Activated CD4-positive, alpha-beta memory T cell treated with anti-CD3 and anti-CD28 coated beads for 36 hours (primary cell): ENCODE data around the gene CUL9. TPM values are rescaled to one million over a fixed set of nuclear protein-coding genes. Genes with fewer than 3 reads are reported as not detected.

ENCODE experiments used
- CTCF ChIA-PET: fragments of 350-600 bp; sonication (Branson Sonifier 250); formaldehyde crosslinking; loops from one replicate; lab custom pipeline; 2021; ENCODE audit warnings: antibody characterized with exemption, inconsistent platforms; lab: Charles Lee
- POLR2A ChIA-PET: fragments of 350-600 bp; sonication (Branson Sonifier 250); formaldehyde crosslinking; loops from one replicate; lab custom pipeline; 2021; ENCODE audit warnings: antibody characterized with exemption; lab: Charles Lee
- DNase-seq: peaks from one replicate; pipeline ENCODE4 v3.0.0-alpha.2; 2020
- H3K27ac Mint-ChIP-seq: one replicate; pipeline ENCODE4 v1.8.0; 2021; ENCODE audit warnings: mixed read lengths
- H3K27me3 Mint-ChIP-seq: one replicate; pipeline ENCODE4 v1.8.0; 2021; ENCODE audit warnings: mixed read lengths
- H3K36me3 Mint-ChIP-seq: one replicate; pipeline ENCODE4 v1.8.0; 2021; ENCODE audit warnings: mixed read lengths
- H3K4me1 Mint-ChIP-seq: one replicate; pipeline ENCODE4 v1.8.0; 2021; ENCODE audit warnings: low read depth, mixed read lengths
- H3K4me3 Mint-ChIP-seq: one replicate; pipeline ENCODE4 v1.8.0; 2021; ENCODE audit warnings: mild to moderate bottlenecking, mixed read lengths
- H3K9me3 Mint-ChIP-seq: one replicate; pipeline ENCODE4 v1.8.0; 2021; ENCODE audit warnings: mixed read lengths
- intact Hi-C: fragments of 100-400 bp; cut with micrococcal nuclease; formaldehyde crosslinking; loops from one replicate; pipeline ENCODE4 v1.15.1; 2023
- total RNA-seq, 2 experiments: library from RNA; stranded (reverse); gene quantifications; one replicate each; pipeline ENCODE4 v1.2.3, GENCODE V29; 2021

The CUL9 gene
- total RNA-seq, 2 experiments from 2014 or later, result 37.8 to 38.4 TPM

DNA sequence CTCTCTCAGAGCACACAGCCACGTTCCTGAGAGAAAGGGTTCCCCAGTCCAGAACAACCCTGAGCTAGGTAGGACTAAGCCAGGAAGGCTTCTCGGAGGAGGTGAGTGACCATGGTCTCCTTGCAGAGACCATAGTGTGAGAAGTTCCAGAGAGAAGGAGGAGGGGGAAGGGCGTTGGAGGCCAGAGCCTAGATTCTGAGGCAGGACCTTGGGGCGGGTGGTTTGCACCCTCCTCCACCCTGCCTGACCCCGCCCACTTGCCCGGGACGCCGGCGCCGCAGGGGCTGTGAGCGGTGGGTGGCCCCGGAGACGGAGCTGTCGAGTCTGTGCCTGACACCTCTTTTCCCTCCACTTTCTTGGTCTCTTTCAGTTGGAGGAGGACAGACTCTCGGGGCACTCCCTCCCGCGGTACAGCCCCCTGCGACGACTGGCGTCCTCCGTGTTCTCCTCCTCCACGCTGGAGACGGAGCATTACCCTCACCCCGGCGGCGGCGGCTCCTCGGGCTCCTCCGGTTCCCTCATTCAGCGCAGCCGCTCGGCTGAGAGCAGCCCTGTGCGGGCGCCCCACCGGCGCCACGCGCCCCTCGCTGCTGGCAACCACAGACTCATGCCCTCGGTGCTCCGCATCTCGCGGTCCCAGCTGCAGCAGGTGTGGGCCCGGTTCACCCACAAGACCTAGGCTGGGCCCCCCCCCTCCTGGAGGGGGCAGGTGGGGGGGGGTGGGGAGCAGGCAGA is 87.4 kb downstream of the CUL9 start:
- no peaks in the 10 kb centered on the region for H3K36me3 Mint-ChIP-seq
- POLR2A ChIA-PET, result no interaction called here
- DNase-seq, result peak; percentile 57
- intact Hi-C loops, result no loop called here
- no peaks in the 10 kb centered on the region for H3K27me3 Mint-ChIP-seq
- peak overlapping the region; percentile 28 for H3K4me3 Mint-ChIP-seq
- no peak overlapping the region for H3K27ac Mint-ChIP-seq
- peaks cover 5% of the 10 kb centered on the region for H3K4me1 Mint-ChIP-seq
- no peaks in the 10 kb centered on the region for H3K9me3 Mint-ChIP-seq
- CTCF ChIA-PET, result interaction anchor here (1.2 to 1.4 kb wide), 2 partner anchors 237 kb away, joined by 4 read pairs; no protein-coding TSS in a partner anchor

DNA sequence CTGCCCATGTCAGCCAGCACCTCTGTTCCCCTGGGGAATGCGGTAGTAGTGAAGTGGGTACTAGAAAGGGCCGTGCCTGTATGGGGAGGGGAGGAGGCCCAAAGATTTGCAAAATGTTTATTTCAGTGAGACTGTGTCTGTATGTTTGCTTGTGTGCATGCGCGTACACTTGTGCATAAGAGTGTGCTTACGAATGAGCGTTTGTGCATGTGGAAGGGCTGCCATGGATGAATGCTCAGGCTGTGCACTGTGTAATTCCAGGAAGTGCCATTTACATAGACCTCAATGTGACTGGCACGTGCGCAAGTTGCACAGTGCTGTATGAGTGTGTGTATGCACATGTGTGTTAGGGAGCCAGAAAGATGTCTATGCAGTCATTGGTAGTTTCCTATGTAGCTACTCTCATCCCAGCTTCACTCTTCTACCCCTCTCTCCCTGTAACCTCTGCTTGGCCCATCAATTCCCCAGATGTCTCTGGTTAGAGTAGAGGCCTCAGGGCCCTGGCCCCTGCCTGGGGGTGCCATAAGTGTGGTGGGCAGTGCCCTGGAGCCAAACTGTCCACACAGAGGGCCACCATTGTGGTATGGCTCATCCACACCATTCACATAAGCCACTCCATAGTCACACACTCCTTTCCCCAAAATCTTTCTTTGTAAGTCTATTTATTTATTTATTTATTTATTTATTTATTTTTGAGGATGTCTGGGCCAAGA is 89.3 kb downstream of the CUL9 start:
- ChIA-PET CTCF (no interaction called here), POLR2A (no interaction called here)
- no peak overlapping the region for H3K4me3 Mint-ChIP-seq
- no peaks in the 10 kb centered on the region for H3K9me3 Mint-ChIP-seq
- peaks cover 6% of the 10 kb centered on the region for H3K27me3 Mint-ChIP-seq
- intact Hi-C loops, result no loop called here
- H3K4me1 Mint-ChIP-seq, result peaks cover 11% of the 10 kb centered on the region
- no peak for DNase-seq
- no peak overlapping the region for H3K27ac Mint-ChIP-seq
- no peaks in the 10 kb centered on the region for H3K36me3 Mint-ChIP-seq

DNA sequence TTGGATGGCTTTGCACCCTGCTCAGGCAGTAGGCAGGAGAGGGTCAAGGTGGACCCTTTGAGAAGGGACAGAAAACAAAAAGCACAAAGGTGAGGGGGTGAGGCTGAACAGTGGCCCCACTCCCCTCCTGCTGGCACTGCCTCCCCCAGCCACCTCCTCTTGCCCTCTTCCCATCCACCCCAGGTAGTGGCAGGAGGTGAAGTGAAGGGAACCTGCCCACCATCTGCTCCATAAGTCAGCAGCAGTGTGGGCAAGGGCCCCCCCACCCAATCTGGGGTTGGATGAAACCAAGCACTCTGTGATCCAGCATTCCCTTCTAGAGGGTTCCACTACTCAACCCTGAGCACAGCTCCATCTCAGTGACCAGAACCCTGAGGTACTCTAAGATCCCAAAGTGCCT is 89.9 kb downstream of the CUL9 start:
- H3K4me1 Mint-ChIP-seq, result peaks cover 16% of the 10 kb centered on the region
- CTCF ChIA-PET, result interaction anchor here (1.1 kb wide), 1 partner anchor 234 kb away, joined by 3 read pairs; no protein-coding TSS in a partner anchor
- H3K9me3 Mint-ChIP-seq, result no peaks in the 10 kb centered on the region
- POLR2A ChIA-PET, result no interaction called here
- no peak overlapping the region for H3K27ac Mint-ChIP-seq
- no peak overlapping the region for H3K4me3 Mint-ChIP-seq
- H3K27me3 Mint-ChIP-seq, result peaks cover 11% of the 10 kb centered on the region
- no peak for DNase-seq
- intact Hi-C loops, result no loop called here
- no peaks in the 10 kb centered on the region for H3K36me3 Mint-ChIP-seq

DNA sequence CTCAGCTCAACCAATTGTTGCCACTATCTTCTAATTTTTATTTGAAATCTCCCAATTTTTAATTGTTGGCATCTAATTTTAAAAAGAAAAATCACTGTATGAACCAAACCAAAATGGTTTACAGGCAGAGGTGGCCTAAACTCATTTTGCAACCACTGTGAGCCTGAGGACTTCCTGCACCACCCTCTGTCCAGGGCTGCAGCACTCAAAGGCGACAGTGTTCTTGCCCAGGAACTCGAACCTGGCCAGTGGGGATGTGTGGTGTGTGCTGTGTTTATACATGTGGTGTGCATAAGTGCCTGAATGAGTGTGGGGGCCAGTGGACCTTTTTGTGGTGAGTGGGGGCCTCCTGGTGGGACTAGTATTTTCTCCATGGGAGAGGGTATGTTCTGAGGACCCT is 91.7 kb downstream of the CUL9 start:
- CTCF ChIA-PET, result no interaction called here
- peaks cover 20% of the 10 kb centered on the region for H3K27me3 Mint-ChIP-seq
- POLR2A ChIA-PET, result interaction anchor here (1.0 kb wide), 1 partner anchor 52 kb away, joined by 3 read pairs; no protein-coding TSS in a partner anchor

More for the DNA sequence above, 91.7 kb downstream of the CUL9 start:
- no peak for DNase-seq
- Mint-ChIP-seq H3K4me3 (no peak overlapping the region), H3K4me1 (peaks cover 16% of the 10 kb centered on the region), H3K27ac (no peak overlapping the region), H3K9me3 (no peaks in the 10 kb centered on the region), H3K36me3 (no peaks in the 10 kb centered on the region)
- intact Hi-C loops, result no loop called here

Other genes with a start within 250 kb of the CUL9 start
- gene GNMT, start 221.4 kb upstream of the CUL9 start, total RNA-seq, result not detected
- 10 to 100 TPM; 25.6 to 26.4 TPM for gene PEX6, start 203.0 kb upstream of the CUL9 start, total RNA-seq
- gene PPP2R5D, start 197.6 kb upstream of the CUL9 start, total RNA-seq, result 10 to 100 TPM; 59.1 to 60.2 TPM
- gene MEA1, start 168.2 kb upstream of the CUL9 start, total RNA-seq, result 10 to 100 TPM; 90.2 to 94.4 TPM
- 10 to 100 TPM; 48.1 to 52.3 TPM for gene KLHDC3, start 167.9 kb upstream of the CUL9 start, total RNA-seq
- gene RRP36, start 160.6 kb upstream of the CUL9 start, total RNA-seq, result 10 to 100 TPM; 54.0 to 55.6 TPM
- gene CUL7, start 128.3 kb upstream of the CUL9 start, total RNA-seq, result 10 to 100 TPM; 23.2 to 23.8 TPM
- 10 to 100 TPM; 91.0 to 95.4 TPM for gene MRPL2, start 122.8 kb upstream of the CUL9 start, total RNA-seq
- gene KLC4, start 122.6 kb upstream of the CUL9 start, total RNA-seq, result 10 to 100 TPM; 11.0 to 11.9 TPM
- 1 to 10 TPM; 1.3 to 1.5 TPM for gene PTK7, start 105.9 kb upstream of the CUL9 start, total RNA-seq
- gene SRF, start 10.9 kb upstream of the CUL9 start, total RNA-seq, result 10 to 100 TPM; 40.5 to 40.8 TPM
- gene DNPH1, start 47.3 kb downstream of the CUL9 start, total RNA-seq, result 10 to 100 TPM; 57.5 to 57.9 TPM
- gene TTBK1, start 61.3 kb downstream of the CUL9 start, total RNA-seq, result under 1 TPM; 0.31 to 0.34 TPM
- gene SLC22A7, start 116.1 kb downstream of the CUL9 start, total RNA-seq, result not detected
- gene CRIP3, start 126.6 kb downstream of the CUL9 start, total RNA-seq, result 1 to 10 TPM; 2.0 to 2.9 TPM
- 10 to 100 TPM; 12.1 to 12.7 TPM for gene ZNF318, start 187.5 kb downstream of the CUL9 start, total RNA-seq
- gene ABCC10, start 245.3 kb downstream of the CUL9 start, total RNA-seq, result 10 to 100 TPM; 27.2 to 31.9 TPM